Measurements from ENCODE around the gene ANKRD13D. TPM values are rescaled to one million over a fixed set of nuclear protein-coding genes. Genes with fewer than 3 reads are reported as not detected.

Gene ANKRD13D
- total and polyA plus RNA-seq, 4 donors: 42.8 to 115 (median 61.1) TPM

- no peaks in the 10 kb centered on the region for H3K9me3 ChIP-seq (ENCODE audit: control insufficient read depth, insufficient read depth, low read length)
- H3K4me3 ChIP-seq (ENCODE audit: low read depth, low read length): no peak overlapping the region
- no peak for DNase-seq (ENCODE audit: low read depth in 4 of 6, low spot score in 6 of 6)
- WGBS (ENCODE audit: insufficient coverage): 84% methylated on average over 34 of the region's 37 CpGs
- H3K27ac ChIP-seq (ENCODE audit: low read depth, low read length): no peak overlapping the region
- H3K4me1 ChIP-seq (ENCODE audit: control insufficient read depth, insufficient read depth, low read length): peaks cover 6% of the 10 kb centered on the region
- H3K27me3 ChIP-seq (ENCODE audit: control insufficient read depth, insufficient read depth, low read length): no peaks in the 10 kb centered on the region
- H3K36me3 ChIP-seq (ENCODE audit: control insufficient read depth, insufficient read depth, low read length): peaks cover 75% of the 10 kb centered on the region
Measured at GRCh38 chr11:67250059-67251043, 38.8 kb upstream of the ANKRD13D start.

GRCh38 chr11:67251841-67252240 lies 37.3 kb upstream of the ANKRD13D start:
- Histone ChIP-seq H3K36me3 (ENCODE audit: control insufficient read depth, insufficient read depth, low read length) (peaks cover 79% of the 10 kb centered on the region), H3K4me3 (ENCODE audit: low read depth, low read length) (no peak overlapping the region), H3K27ac (ENCODE audit: low read depth, low read length) (no peak overlapping the region), H3K4me1 (ENCODE audit: control insufficient read depth, insufficient read depth, low read length) (peaks cover 6% of the 10 kb centered on the region), H3K27me3 (ENCODE audit: control insufficient read depth, insufficient read depth, low read length) (no peaks in the 10 kb centered on the region), H3K9me3 (ENCODE audit: control insufficient read depth, insufficient read depth, low read length) (no peaks in the 10 kb centered on the region)
- DNase-seq (ENCODE audit: low read depth in 4 of 6, low spot score in 6 of 6): no peak
- no CpG with 5 or more reads among the region's 1 CpG for WGBS (ENCODE audit: insufficient coverage)

GRCh38 chr11:67252831-67253239 lies 36.3 kb upstream of the ANKRD13D start:
- peak in 2 of 6 donors; percentile 17 to 43 for DNase-seq (ENCODE audit: low read depth in 4 of 6, low spot score in 6 of 6)
- 91% methylated on average over 4 of the region's 4 CpGs for WGBS (ENCODE audit: insufficient coverage)
- no peaks in the 10 kb centered on the region for H3K9me3 ChIP-seq (ENCODE audit: control insufficient read depth, insufficient read depth, low read length)
- peak overlapping the region; percentile 59 for H3K27ac ChIP-seq (ENCODE audit: low read depth, low read length)
- no peak overlapping the region for H3K4me3 ChIP-seq (ENCODE audit: low read depth, low read length)
- H3K27me3 ChIP-seq (ENCODE audit: control insufficient read depth, insufficient read depth, low read length): no peaks in the 10 kb centered on the region
- H3K36me3 ChIP-seq (ENCODE audit: control insufficient read depth, insufficient read depth, low read length): peaks cover 76% of the 10 kb centered on the region
- peaks cover 6% of the 10 kb centered on the region for H3K4me1 ChIP-seq (ENCODE audit: control insufficient read depth, insufficient read depth, low read length)

- no peak overlapping the region for H3K4me3 ChIP-seq (ENCODE audit: low read depth, low read length)
- peak in 1 of 6 donors; percentile 32 for DNase-seq (ENCODE audit: low read depth in 4 of 6, low spot score in 6 of 6)
- 96% methylated on average over 14 of the region's 14 CpGs for WGBS (ENCODE audit: insufficient coverage)
- H3K27ac ChIP-seq (ENCODE audit: low read depth, low read length): peak overlapping the region; percentile 67
- no peaks in the 10 kb centered on the region for H3K27me3 ChIP-seq (ENCODE audit: control insufficient read depth, insufficient read depth, low read length)
- no peaks in the 10 kb centered on the region for H3K9me3 ChIP-seq (ENCODE audit: control insufficient read depth, insufficient read depth, low read length)
- peaks cover 6% of the 10 kb centered on the region for H3K4me1 ChIP-seq (ENCODE audit: control insufficient read depth, insufficient read depth, low read length)
- peaks cover 71% of the 10 kb centered on the region for H3K36me3 ChIP-seq (ENCODE audit: control insufficient read depth, insufficient read depth, low read length)
Measured at GRCh38 chr11:67253872-67254624, 35.1 kb upstream of the ANKRD13D start.

- Histone ChIP-seq H3K4me1 (ENCODE audit: control insufficient read depth, insufficient read depth, low read length) (peaks cover 6% of the 10 kb centered on the region), H3K27me3 (ENCODE audit: control insufficient read depth, insufficient read depth, low read length) (no peaks in the 10 kb centered on the region), H3K9me3 (ENCODE audit: control insufficient read depth, insufficient read depth, low read length) (no peaks in the 10 kb centered on the region), H3K4me3 (ENCODE audit: low read depth, low read length) (no peak overlapping the region), H3K27ac (ENCODE audit: low read depth, low read length) (no peak overlapping the region), H3K36me3 (ENCODE audit: control insufficient read depth, insufficient read depth, low read length) (peaks cover 66% of the 10 kb centered on the region)
- 91% methylated on average over 10 of the region's 15 CpGs for whole genome bisulfite sequencing (ENCODE audit: insufficient coverage)
- DNase-seq (ENCODE audit: low read depth in 4 of 6, low spot score in 6 of 6): no peak
Measured at GRCh38 chr11:67254798-67255197, 34.3 kb upstream of the ANKRD13D start.

GRCh38 chr11:67255353-67255752 lies 33.8 kb upstream of the ANKRD13D start:
- Histone ChIP-seq H3K4me3 (ENCODE audit: low read depth, low read length) (no peak overlapping the region), H3K27ac (ENCODE audit: low read depth, low read length) (no peak overlapping the region), H3K9me3 (ENCODE audit: control insufficient read depth, insufficient read depth, low read length) (no peaks in the 10 kb centered on the region), H3K4me1 (ENCODE audit: control insufficient read depth, insufficient read depth, low read length) (peaks cover 6% of the 10 kb centered on the region), H3K27me3 (ENCODE audit: control insufficient read depth, insufficient read depth, low read length) (no peaks in the 10 kb centered on the region), H3K36me3 (ENCODE audit: control insufficient read depth, insufficient read depth, low read length) (peaks cover 61% of the 10 kb centered on the region)
- 88% methylated on average over 9 of the region's 10 CpGs for WGBS (ENCODE audit: insufficient coverage)
- no peak for DNase-seq (ENCODE audit: low read depth in 4 of 6, low spot score in 6 of 6)

- Histone ChIP-seq H3K36me3 (ENCODE audit: control insufficient read depth, insufficient read depth, low read length) (peaks cover 56% of the 10 kb centered on the region), H3K27me3 (ENCODE audit: control insufficient read depth, insufficient read depth, low read length) (no peaks in the 10 kb centered on the region), H3K27ac (ENCODE audit: low read depth, low read length) (no peak overlapping the region), H3K4me1 (ENCODE audit: control insufficient read depth, insufficient read depth, low read length) (peaks cover 6% of the 10 kb centered on the region), H3K4me3 (ENCODE audit: low read depth, low read length) (no peak overlapping the region), H3K9me3 (ENCODE audit: control insufficient read depth, insufficient read depth, low read length) (no peaks in the 10 kb centered on the region)
- no peak for DNase-seq (ENCODE audit: low read depth in 4 of 6, low spot score in 6 of 6)
- WGBS (ENCODE audit: insufficient coverage): 77% methylated on average over 7 of the region's 8 CpGs
Measured at GRCh38 chr11:67255864-67256263, 33.2 kb upstream of the ANKRD13D start.

GRCh38 chr11:67256477-67257135 lies 32.5 kb upstream of the ANKRD13D start:
- Histone ChIP-seq H3K4me3 (ENCODE audit: low read depth, low read length) (no peak overlapping the region), H3K4me1 (ENCODE audit: control insufficient read depth, insufficient read depth, low read length) (peaks cover 11% of the 10 kb centered on the region), H3K27me3 (ENCODE audit: control insufficient read depth, insufficient read depth, low read length) (no peaks in the 10 kb centered on the region), H3K9me3 (ENCODE audit: control insufficient read depth, insufficient read depth, low read length) (no peaks in the 10 kb centered on the region), H3K27ac (ENCODE audit: low read depth, low read length) (no peak overlapping the region), H3K36me3 (ENCODE audit: control insufficient read depth, insufficient read depth, low read length) (peaks cover 54% of the 10 kb centered on the region)
- DNase-seq (ENCODE audit: low read depth in 4 of 6, low spot score in 6 of 6): no peak
- 76% methylated on average over 3 of the region's 5 CpGs for WGBS (ENCODE audit: insufficient coverage)

GRCh38 chr11:67260406-67260805 lies 28.7 kb upstream of the ANKRD13D start:
- 89% methylated on average over 4 of the region's 6 CpGs for WGBS (ENCODE audit: insufficient coverage)
- no peak overlapping the region for H3K27ac ChIP-seq (ENCODE audit: low read depth, low read length)
- peaks cover 21% of the 10 kb centered on the region for H3K36me3 ChIP-seq (ENCODE audit: control insufficient read depth, insufficient read depth, low read length)
- H3K4me3 ChIP-seq (ENCODE audit: low read depth, low read length): no peak overlapping the region
- H3K9me3 ChIP-seq (ENCODE audit: control insufficient read depth, insufficient read depth, low read length): no peaks in the 10 kb centered on the region
- no peak for DNase-seq (ENCODE audit: low read depth in 4 of 6, low spot score in 6 of 6)
- peaks cover 24% of the 10 kb centered on the region for H3K4me1 ChIP-seq (ENCODE audit: control insufficient read depth, insufficient read depth, low read length)
- no peaks in the 10 kb centered on the region for H3K27me3 ChIP-seq (ENCODE audit: control insufficient read depth, insufficient read depth, low read length)

All from spinal cord (tissue), 10 donors.